ENCODE measurements around the gene GTSE1. TPM values are rescaled to one million over a fixed set of nuclear protein-coding genes. Genes with fewer than 3 reads are reported as not detected.

Gene GTSE1
- total RNA-seq, 2 experiments from 2014 or later: 39.4 to 41.4 TPM

DNA sequence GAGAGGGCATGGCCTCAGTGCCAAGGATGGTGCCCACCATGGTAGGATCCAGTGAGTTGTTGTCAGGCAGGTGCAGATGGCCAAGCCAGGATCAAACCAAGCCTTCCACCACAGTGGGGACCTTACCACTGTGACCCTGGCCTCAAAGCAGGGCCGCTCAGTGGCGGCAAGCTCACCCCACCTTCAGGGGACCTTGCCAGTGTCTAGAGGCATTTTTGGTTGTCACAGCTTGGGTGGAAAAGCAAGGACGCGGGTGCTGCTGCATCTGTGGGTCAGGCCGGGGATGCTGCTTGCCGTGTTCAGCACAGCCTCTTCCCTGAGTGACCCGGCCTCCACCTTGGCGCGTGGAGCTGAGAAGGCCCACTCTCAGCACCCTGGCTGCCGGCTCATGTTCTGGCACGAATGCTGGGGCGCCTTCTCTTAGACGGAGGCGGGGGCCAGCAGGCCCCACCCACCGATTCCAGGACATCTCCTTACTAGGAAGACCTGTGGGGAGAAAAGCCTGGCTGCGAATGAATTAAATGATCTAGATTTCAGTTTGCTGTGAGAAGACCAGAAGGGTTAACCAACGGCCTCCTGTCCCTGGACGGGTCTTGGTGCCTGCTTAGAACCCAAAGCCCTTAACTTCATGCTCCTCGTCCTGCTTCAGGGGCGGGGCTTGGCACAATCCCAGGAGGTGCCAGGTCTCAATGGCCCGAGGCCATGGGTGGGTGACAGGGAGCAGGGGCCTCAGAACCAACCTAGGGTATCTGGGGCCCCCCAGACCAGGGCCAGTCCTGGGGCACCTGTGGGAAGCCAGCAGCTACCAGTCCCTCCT, 57.7 kb downstream of the GTSE1 start:
- Mint-ChIP-seq H3K36me3 (ENCODE audit: low read depth) (peaks cover 51% of the 10 kb centered on the region), H3K9me3 (no peaks in the 10 kb centered on the region), H3K4me1 (ENCODE audit: low read depth) (peaks cover 4% of the 10 kb centered on the region), H3K4me3 (no peak overlapping the region), H3K27ac (no peak overlapping the region), H3K27me3 (no peaks in the 10 kb centered on the region)
- TF ChIP-seq, protein P1, sequence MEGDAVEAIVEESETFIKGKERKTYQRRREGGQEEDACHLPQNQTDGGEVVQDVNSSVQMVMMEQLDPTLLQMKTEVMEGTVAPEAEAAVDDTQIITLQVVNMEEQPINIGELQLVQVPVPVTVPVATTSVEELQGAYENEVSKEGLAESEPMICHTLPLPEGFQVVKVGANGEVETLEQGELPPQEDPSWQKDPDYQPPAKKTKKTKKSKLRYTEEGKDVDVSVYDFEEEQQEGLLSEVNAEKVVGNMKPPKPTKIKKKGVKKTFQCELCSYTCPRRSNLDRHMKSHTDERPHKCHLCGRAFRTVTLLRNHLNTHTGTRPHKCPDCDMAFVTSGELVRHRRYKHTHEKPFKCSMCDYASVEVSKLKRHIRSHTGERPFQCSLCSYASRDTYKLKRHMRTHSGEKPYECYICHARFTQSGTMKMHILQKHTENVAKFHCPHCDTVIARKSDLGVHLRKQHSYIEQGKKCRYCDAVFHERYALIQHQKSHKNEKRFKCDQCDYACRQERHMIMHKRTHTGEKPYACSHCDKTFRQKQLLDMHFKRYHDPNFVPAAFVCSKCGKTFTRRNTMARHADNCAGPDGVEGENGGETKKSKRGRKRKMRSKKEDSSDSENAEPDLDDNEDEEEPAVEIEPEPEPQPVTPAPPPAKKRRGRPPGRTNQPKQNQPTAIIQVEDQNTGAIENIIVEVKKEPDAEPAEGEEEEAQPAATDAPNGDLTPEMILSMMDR (IDR thresholded peaks at IDR 0.05): no peak
- DNase-seq (no peak), ATAC-seq (no peak)
- intact Hi-C loops (cut with micrococcal nuclease): no loop called here
- CTCF ChIA-PET: no interaction called here
- POLR2A ChIA-PET: no interaction called here

GRCh38 chr22:46354993-46355305, 58.3 kb downstream of the GTSE1 start:
- TF ChIP-seq, protein P1 (IDR thresholded peaks at IDR 0.05): no peak
- Mint-ChIP-seq H3K4me3 (no peak overlapping the region), H3K27ac (no peak overlapping the region), H3K4me1 (ENCODE audit: low read depth) (peaks cover 4% of the 10 kb centered on the region), H3K27me3 (no peaks in the 10 kb centered on the region), H3K36me3 (ENCODE audit: low read depth) (peaks cover 52% of the 10 kb centered on the region), H3K9me3 (no peaks in the 10 kb centered on the region)
- ChIA-PET POLR2A (no interaction called here), CTCF (interaction anchor here (2.3 kb wide), 1 partner anchor 13 kb away, joined by 9 read pairs; no protein-coding TSS in a partner anchor)
- no peak for ATAC-seq
- DNase-seq: no peak
- intact Hi-C loops (cut with micrococcal nuclease): no loop called here

- H3K27ac Mint-ChIP-seq: peak overlapping the region; percentile 38
- peak; percentile 67 for ATAC-seq
- H3K36me3 Mint-ChIP-seq (ENCODE audit: low read depth): peaks cover 52% of the 10 kb centered on the region
- H3K9me3 Mint-ChIP-seq: peaks cover 5% of the 10 kb centered on the region
- H3K4me1 Mint-ChIP-seq (ENCODE audit: low read depth): peaks cover 4% of the 10 kb centered on the region
- ChIA-PET CTCF (interaction anchor here (1.0 to 2.3 kb wide), 3 partner anchors 12 to 19 kb away, joined by 3 to 9 read pairs (median 7); partner anchors contain the start of gene TRMU), POLR2A (interaction anchor here (1.4 kb wide), 1 partner anchor 12 kb away, joined by 3 read pairs; no protein-coding TSS in a partner anchor)
- no peaks in the 10 kb centered on the region for H3K27me3 Mint-ChIP-seq
- no peak overlapping the region for H3K4me3 Mint-ChIP-seq
- peak; percentile 77 for DNase-seq
- intact Hi-C loops (cut with micrococcal nuclease): no loop called here
- TF ChIP-seq, protein P1 (IDR thresholded peaks at IDR 0.05): peak; percentile 79
These were observed 58.8 kb downstream of the GTSE1 start for GRCh38 chr22:46355369-46355995.

DNA sequence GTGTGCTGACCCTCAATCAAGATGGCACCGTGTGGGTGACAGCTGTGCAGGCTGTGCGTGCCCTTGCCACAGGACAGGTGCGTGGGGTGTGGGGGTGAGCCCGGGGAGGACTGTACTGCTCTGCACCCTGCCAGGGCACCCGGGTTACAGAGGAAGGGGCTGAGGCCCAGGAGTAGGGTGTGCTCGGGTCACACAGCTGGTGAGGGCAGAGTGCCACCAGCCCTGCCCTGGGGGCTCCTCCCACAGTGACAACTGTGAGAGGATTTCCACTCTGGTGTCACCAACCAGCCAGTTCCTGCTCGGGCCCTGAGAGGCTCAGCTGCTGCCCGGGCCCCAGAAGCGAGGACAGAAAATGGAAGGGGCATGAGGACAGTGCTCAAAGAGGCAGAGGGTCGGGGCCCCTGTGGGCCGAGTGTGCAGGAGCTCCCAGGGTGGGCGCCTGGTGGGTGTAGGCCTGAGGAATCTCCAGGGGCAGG, 59.4 kb downstream of the GTSE1 start:
- ATAC-seq (peak; percentile 4), DNase-seq (no peak)
- Mint-ChIP-seq H3K36me3 (ENCODE audit: low read depth) (peaks cover 47% of the 10 kb centered on the region), H3K4me3 (no peak overlapping the region), H3K27ac (no peak overlapping the region), H3K9me3 (peaks cover 5% of the 10 kb centered on the region), H3K27me3 (no peaks in the 10 kb centered on the region), H3K4me1 (ENCODE audit: low read depth) (peaks cover 4% of the 10 kb centered on the region)
- ChIA-PET POLR2A (interaction anchor here (1.4 kb wide), 1 partner anchor 12 kb away, joined by 3 read pairs; no protein-coding TSS in a partner anchor), CTCF (interaction anchor here (1.0 to 2.3 kb wide), 4 partner anchors 12 to 186 kb away, joined by 3 to 9 read pairs (median 6); partner anchors contain the start of gene TRMU)
- TF ChIP-seq, protein P1 (IDR thresholded peaks at IDR 0.05): no peak
- intact Hi-C loops (cut with micrococcal nuclease): no loop called here

Data from activated CD8-positive, alpha-beta T cell treated with anti-CD3 and anti-CD28 coated beads for 36 hours (primary cell).